GM12878 (cell line): ENCODE measurements around the gene SELPLG. TPM values are rescaled to one million over a fixed set of nuclear protein-coding genes. Genes with fewer than 3 reads are reported as not detected.
A peak's percentile ranks its signal among the peaks of the same experiment; 100 is the strongest.

ENCODE experiments used
- ASH2L ChIP-seq: fragments of 300-600, 200-600 bp; sonication (generic); IDR thresholded peaks from 2 replicates; pipeline ENCODE4 v1.6.1; 2017; ENCODE audit warnings: low read depth, mild to moderate bottlenecking, borderline replicate concordance
- BHLHE40 ChIP-seq, 2 experiments: fragments of 450-650 bp in 1 of 2; IDR thresholded peaks; 2 replicates each; pipeline ENCODE4 v1.6.1; 2011 to 2017; ENCODE audit warnings: low read depth in 2 of 2, borderline replicate concordance in 1 of 2, improper control_type of control experiment in 1 of 2, low read length in 1 of 2, mild to moderate bottlenecking in 1 of 2
- CBFB ChIP-seq: IDR thresholded peaks from 2 replicates; pipeline ENCODE4 v1.6.1; 2016; ENCODE audit warnings: antibody characterized with exemption, low read depth
- EZH2 ChIP-seq: IDR thresholded peaks from 2 replicates; pipeline ENCODE4 v1.6.1; 2012; ENCODE audit warnings: low read depth, mild to moderate bottlenecking, control low read depth, inconsistent platforms, low read length, borderline replicate concordance; ENCODE audit not compliant: control insufficient read depth
- HSF1 ChIP-seq: fragments of 150-350 bp; IDR thresholded peaks from 2 replicates; pipeline ENCODE4 v1.6.1; 2014; ENCODE audit warnings: mild to moderate bottlenecking, low read depth, low read length
- MYB ChIP-seq: fragments of 150-350 bp; IDR thresholded peaks from 2 replicates; pipeline ENCODE4 v1.6.1; 2014; ENCODE audit warnings: mild to moderate bottlenecking, low read depth, low read length, borderline replicate concordance
- NFYB ChIP-seq: IDR thresholded peaks from 2 replicates; pipeline ENCODE4 v1.6.1; 2011; ENCODE audit warnings: low read depth, mild to moderate bottlenecking, low read length, improper control_type of control experiment, moderate library complexity; ENCODE audit not compliant: insufficient read depth
- NR2C2 ChIP-seq: IDR thresholded peaks from 2 replicates; pipeline ENCODE4 v1.6.1; 2011; ENCODE audit warnings: borderline replicate concordance, low read depth; ENCODE audit not compliant: control insufficient read depth, insufficient read length
- REST ChIP-seq: IDR thresholded peaks from 2 replicates; pipeline ENCODE4 v1.6.1; 2012; ENCODE audit warnings: mild to moderate bottlenecking, low read depth, low read length
- SMARCA5 ChIP-seq: fragments of 450-650 bp; IDR thresholded peaks from 2 replicates; pipeline ENCODE4 v1.6.1; 2017; ENCODE audit warnings: mild to moderate bottlenecking
- SUZ12 ChIP-seq: fragments of 200-600 bp; sonication (generic); IDR thresholded peaks from one replicate; pipeline ENCODE4 v1.6.1; 2018; ENCODE audit warnings: antibody characterized with exemption, mild to moderate bottlenecking; ENCODE audit not compliant: unreplicated experiment
- TAF1 ChIP-seq: IDR thresholded peaks from 2 replicates; pipeline ENCODE4 v1.6.1; 2011; ENCODE audit warnings: mild to moderate bottlenecking, low read depth, low read length, borderline replicate concordance
- ZNF384 ChIP-seq: IDR thresholded peaks from 2 replicates; pipeline ENCODE4 v1.6.1; 2012; ENCODE audit warnings: low read depth, mild to moderate bottlenecking, low read length, improper control_type of control experiment, borderline replicate concordance
- polyA plus RNA-seq, 11 experiments: library from polyadenylated mRNA; depleted of rRNA in 4 of 11; unstranded in 6 of 11; stranded (reverse) in 5 of 11; fragments of >200 nt; fragmentation: Nextera tagmentation in 4 of 11; fragmentation: Illumina TruSeq in 1 of 11; extraction: Ambion mirVana in 4 of 11; extraction: Trizol in 1 of 11; gene quantifications; 1 replicate in 1 of 11; 2 replicates in 10 of 11; pipeline versions ENCODE4 v1.2.1 to v1.2.3, GENCODE V29; 2011 to 2016; ENCODE audit warnings: inconsistent platforms in 2 of 11, missing spikeins in 2 of 11, low read depth in 1 of 11
- total RNA-seq, 4 experiments: library from RNA; depleted of rRNA in 3 of 4; stranded (reverse); fragments of >200 nt in 3 of 4; fragmentation: Illumina TruSeq in 1 of 4; extraction: Trizol in 1 of 4; gene quantifications; 2 replicates each; pipeline versions ENCODE4 v1.2.1 to v1.2.3, GENCODE V29; 2013 to 2021
- TF ChIP-seq, protein P1 (sequence below): fragments of 450-650 bp; formaldehyde crosslinking; IDR thresholded peaks from 2 replicates; pipeline ENCODE4 v1.4.0; 2022; ENCODE audit warnings: mild to moderate bottlenecking, moderate library complexity
- TF ChIP-seq, protein P2 (sequence below): fragments of 450-650 bp; conservative IDR thresholded peaks from 2 replicates; pipeline ENCODE4 v1.6.1; 2017; ENCODE audit warnings: mild to moderate bottlenecking, moderate library complexity

Gene SELPLG
- total and polyA plus RNA-seq, 10 of the 15 experiments (the other 5 are each of a cell fraction or from before 2014, with no cell fraction given) = 3.2 to 32.3 (median 23.9) TPM

DNA sequence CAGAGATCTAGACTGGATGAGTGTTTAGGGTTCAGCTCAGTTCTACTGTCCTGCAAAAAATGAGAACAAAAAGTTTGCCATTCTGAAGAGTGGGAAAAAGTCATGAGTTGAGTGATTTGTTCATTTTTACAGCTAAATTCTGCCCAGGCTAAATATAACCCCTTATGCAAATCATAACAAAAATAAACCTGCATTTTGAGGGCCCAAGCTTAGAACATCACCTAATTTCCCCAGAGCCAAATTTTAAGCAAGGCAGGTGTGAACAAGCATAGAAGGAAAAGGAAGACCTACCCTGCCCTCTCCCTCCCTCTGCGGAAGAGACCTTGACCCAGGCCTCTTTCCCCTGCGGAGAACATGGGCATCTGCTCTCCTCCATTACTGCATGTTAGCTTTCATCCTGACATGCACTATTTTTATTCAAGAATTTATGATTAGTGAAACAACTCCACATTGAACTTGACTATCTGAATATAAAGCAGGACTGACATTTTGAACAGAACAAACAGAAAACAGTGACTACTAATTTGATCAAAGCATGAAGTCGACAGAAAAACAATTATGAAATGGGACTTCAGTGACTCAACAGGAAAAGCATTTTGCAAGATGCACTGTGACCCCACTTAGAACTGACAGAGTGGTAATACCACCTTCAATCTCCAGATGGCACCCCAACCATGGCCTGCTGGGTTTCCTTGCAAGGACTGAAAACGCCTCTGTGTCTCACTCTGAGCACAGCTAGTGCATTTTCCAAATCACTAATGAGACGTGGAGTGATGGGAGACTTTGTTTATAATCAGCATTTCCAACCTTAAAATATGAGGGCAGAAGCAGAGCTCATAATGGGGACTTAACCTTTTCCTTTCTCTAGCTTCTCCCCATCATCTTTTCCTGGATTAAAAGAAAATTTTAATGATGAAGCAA is 30.9 kb upstream of the SELPLG start (continued):
- TF ChIP-seq TAF1 (peak; percentile 40; the same call in 1 of the 2 replicates), HSF1 (no peak), SUZ12 (no peak), ZNF384 (no peak), MYB (no peak), BHLHE40 (IDR thresholded peaks at IDR 0.05; ENCODE audit: borderline replicate concordance in 1 of 2, low read depth in 2 of 2, low read length in 1 of 2) (peak; percentile 47 to 65; a peak in 2 of 4 replicates), EZH2 (no peak), SMARCA5 (peak; percentile 49; the same call in 1 of the 2 replicates), CBFB (no peak), NR2C2 (no peak), REST (no peak), NFYB (no peak), ASH2L (no peak)
- TF ChIP-seq, protein P1, sequence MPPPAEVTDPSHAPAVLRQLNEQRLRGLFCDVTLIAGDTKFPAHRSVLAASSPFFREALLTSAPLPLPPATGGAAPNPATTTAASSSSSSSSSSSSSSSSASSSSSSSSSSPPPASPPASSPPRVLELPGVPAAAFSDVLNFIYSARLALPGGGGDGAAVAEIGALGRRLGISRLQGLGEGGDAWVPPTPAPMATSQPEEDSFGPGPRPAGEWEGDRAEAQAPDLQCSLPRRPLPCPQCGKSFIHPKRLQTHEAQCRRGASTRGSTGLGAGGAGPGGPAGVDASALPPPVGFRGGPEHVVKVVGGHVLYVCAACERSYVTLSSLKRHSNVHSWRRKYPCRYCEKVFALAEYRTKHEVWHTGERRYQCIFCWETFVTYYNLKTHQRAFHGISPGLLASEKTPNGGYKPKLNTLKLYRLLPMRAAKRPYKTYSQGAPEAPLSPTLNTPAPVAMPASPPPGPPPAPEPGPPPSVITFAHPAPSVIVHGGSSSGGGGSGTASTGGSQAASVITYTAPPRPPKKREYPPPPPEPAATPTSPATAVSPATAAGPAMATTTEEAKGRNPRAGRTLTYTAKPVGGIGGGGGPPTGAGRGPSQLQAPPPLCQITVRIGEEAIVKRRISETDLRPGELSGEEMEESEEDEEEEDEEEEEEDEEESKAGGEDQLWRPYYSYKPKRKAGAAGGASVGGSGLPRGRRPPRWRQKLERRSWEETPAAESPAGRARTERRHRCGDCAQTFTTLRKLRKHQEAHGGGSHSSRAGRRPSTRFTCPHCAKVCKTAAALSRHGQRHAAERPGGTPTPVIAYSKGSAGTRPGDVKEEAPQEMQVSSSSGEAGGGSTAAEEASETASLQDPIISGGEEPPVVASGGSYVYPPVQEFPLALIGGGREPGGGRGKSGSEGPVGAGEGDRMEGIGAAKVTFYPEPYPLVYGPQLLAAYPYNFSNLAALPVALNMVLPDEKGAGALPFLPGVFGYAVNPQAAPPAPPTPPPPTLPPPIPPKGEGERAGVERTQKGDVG (CRISPR knock-in tag) = no peak
- TF ChIP-seq, protein P2, sequence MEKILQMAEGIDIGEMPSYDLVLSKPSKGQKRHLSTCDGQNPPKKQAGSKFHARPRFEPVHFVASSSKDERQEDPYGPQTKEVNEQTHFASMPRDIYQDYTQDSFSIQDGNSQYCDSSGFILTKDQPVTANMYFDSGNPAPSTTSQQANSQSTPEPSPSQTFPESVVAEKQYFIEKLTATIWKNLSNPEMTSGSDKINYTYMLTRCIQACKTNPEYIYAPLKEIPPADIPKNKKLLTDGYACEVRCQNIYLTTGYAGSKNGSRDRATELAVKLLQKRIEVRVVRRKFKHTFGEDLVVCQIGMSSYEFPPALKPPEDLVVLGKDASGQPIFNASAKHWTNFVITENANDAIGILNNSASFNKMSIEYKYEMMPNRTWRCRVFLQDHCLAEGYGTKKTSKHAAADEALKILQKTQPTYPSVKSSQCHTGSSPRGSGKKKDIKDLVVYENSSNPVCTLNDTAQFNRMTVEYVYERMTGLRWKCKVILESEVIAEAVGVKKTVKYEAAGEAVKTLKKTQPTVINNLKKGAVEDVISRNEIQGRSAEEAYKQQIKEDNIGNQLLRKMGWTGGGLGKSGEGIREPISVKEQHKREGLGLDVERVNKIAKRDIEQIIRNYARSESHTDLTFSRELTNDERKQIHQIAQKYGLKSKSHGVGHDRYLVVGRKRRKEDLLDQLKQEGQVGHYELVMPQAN = no peak
